ENCODE data around the gene SEC61B. TPM values are rescaled to one million over a fixed set of nuclear protein-coding genes. Genes with fewer than 3 reads are reported as not detected.

SEC61B gene
- total RNA-seq, 4 donors from 2014 or later: 78.8 to 143 (median 117) TPM

GRCh38 chr9:99244344-99245260 lies 22.5 kb downstream of the SEC61B start:
- intact Hi-C loops (cut with DNase I): no loop called here
- Histone ChIP-seq H3K4me3 (no peak overlapping the region), H3K4me1 (no peaks in the 10 kb centered on the region), H3K36me3 (peaks cover 0 to 3% (median 0%) of the 10 kb centered on the region in 3 donors), H3K9me3 (no peaks in the 10 kb centered on the region), H3K27ac (no peak overlapping the region), H3K27me3 (no peaks in the 10 kb centered on the region)
- DNase-seq: no peak
- TF ChIP-seq POLR2A (IDR thresholded peaks at IDR 0.05): no peak
- TF ChIP-seq CTCF (IDR thresholded peaks at IDR 0.05): no peak
- WGBS, 2 donors: 73 to 76% methylated on average over 3 of the region's 3 CpGs

GRCh38 chr9:99249619-99250018 lies 27.5 kb downstream of the SEC61B start:
- Histone ChIP-seq H3K27me3 (no peaks in the 10 kb centered on the region), H3K4me3 (no peak overlapping the region), H3K36me3 (no peaks in the 10 kb centered on the region), H3K27ac (no peak overlapping the region), H3K9me3 (no peaks in the 10 kb centered on the region), H3K4me1 (no peaks in the 10 kb centered on the region)
- no peak for DNase-seq
- intact Hi-C loops (cut with DNase I): no loop called here
- TF ChIP-seq CTCF (IDR thresholded peaks at IDR 0.05) (no peak), POLR2A (IDR thresholded peaks at IDR 0.05) (no peak)

GRCh38 chr9:99251157-99251556 lies 29.1 kb downstream of the SEC61B start:
- intact Hi-C loops (cut with DNase I): no loop called here
- no peak overlapping the region for H3K4me3 ChIP-seq
- H3K4me1 ChIP-seq: no peaks in the 10 kb centered on the region
- H3K27me3 ChIP-seq: no peaks in the 10 kb centered on the region
- no peak for DNase-seq
- TF ChIP-seq CTCF (IDR thresholded peaks at IDR 0.05) (no peak), POLR2A (IDR thresholded peaks at IDR 0.05) (no peak)
- no peaks in the 10 kb centered on the region for H3K36me3 ChIP-seq
- no peak overlapping the region for H3K27ac ChIP-seq
- no peaks in the 10 kb centered on the region for H3K9me3 ChIP-seq
- 82 to 89% methylated on average over 4 of the region's 4 CpGs for WGBS, 2 donors

- no peaks in the 10 kb centered on the region for H3K4me1 ChIP-seq
- no peaks in the 10 kb centered on the region for H3K36me3 ChIP-seq
- H3K9me3 ChIP-seq: no peaks in the 10 kb centered on the region
- intact Hi-C loops (cut with DNase I): no loop called here
- DNase-seq: no peak
- H3K27ac ChIP-seq: no peak overlapping the region
- no peaks in the 10 kb centered on the region for H3K27me3 ChIP-seq
- H3K4me3 ChIP-seq: no peak overlapping the region
- WGBS, 2 donors: 81 to 86% methylated on average over 2 of the region's 2 CpGs
- TF ChIP-seq CTCF (IDR thresholded peaks at IDR 0.05) (no peak), POLR2A (IDR thresholded peaks at IDR 0.05) (no peak)
Measured at GRCh38 chr9:99253134-99253533, 31.1 kb downstream of the SEC61B start.

- Histone ChIP-seq H3K4me3 (peak overlapping the region in 1 of 4 donors; percentile 0), H3K4me1 (peaks cover 0 to 3% (median 0%) of the 10 kb centered on the region in 3 donors), H3K9me3 (no peaks in the 10 kb centered on the region), H3K27me3 (no peaks in the 10 kb centered on the region), H3K27ac (no peak overlapping the region), H3K36me3 (no peaks in the 10 kb centered on the region)
- 20 to 22% methylated on average over 10 to 12 of the region's 15 CpGs for WGBS, 2 donors
- intact Hi-C loops (cut with DNase I): no loop called here
- DNase-seq: no peak
- TF ChIP-seq CTCF (IDR thresholded peaks at IDR 0.05) (no peak), POLR2A (IDR thresholded peaks at IDR 0.05) (no peak)
Measured at GRCh38 chr9:99253772-99254431, 31.8 kb downstream of the SEC61B start.
